ENCODE measurements around the gene SLC6A1.

- TF ChIP-seq ZFP3 (CRISPR knock-in tag; IDR thresholded peaks at IDR 0.05) (no peak), TOX (CRISPR knock-in tag; IDR thresholded peaks at IDR 0.05; ENCODE audit: borderline replicate concordance) (no peak), ZFP30 (CRISPR knock-in tag; IDR thresholded peaks at IDR 0.05) (no peak), GLIS3 (CRISPR knock-in tag; IDR thresholded peaks at IDR 0.05) (no peak), ARNTL (CRISPR knock-in tag; IDR thresholded peaks at IDR 0.05; ENCODE audit: borderline replicate concordance, low read depth) (no peak), PPARA (CRISPR knock-in tag; IDR thresholded peaks at IDR 0.05; ENCODE audit: borderline replicate concordance) (no peak), RARB (CRISPR knock-in tag; IDR thresholded peaks at IDR 0.05) (no peak), ZC3H10 (CRISPR knock-in tag; IDR thresholded peaks at IDR 0.05) (no peak), ZNF70 (CRISPR knock-in tag; IDR thresholded peaks at IDR 0.05) (no peak), BACH2 (CRISPR knock-in tag; IDR thresholded peaks at IDR 0.05; ENCODE audit: borderline replicate concordance) (no peak), CSRNP3 (CRISPR knock-in tag; IDR thresholded peaks at IDR 0.05) (no peak), CREB5 (CRISPR knock-in tag; IDR thresholded peaks at IDR 0.05; ENCODE audit: low read depth) (no peak), CSDC2 (CRISPR knock-in tag; IDR thresholded peaks at IDR 0.05) (no peak)
- TF ChIP-seq, protein P1, sequence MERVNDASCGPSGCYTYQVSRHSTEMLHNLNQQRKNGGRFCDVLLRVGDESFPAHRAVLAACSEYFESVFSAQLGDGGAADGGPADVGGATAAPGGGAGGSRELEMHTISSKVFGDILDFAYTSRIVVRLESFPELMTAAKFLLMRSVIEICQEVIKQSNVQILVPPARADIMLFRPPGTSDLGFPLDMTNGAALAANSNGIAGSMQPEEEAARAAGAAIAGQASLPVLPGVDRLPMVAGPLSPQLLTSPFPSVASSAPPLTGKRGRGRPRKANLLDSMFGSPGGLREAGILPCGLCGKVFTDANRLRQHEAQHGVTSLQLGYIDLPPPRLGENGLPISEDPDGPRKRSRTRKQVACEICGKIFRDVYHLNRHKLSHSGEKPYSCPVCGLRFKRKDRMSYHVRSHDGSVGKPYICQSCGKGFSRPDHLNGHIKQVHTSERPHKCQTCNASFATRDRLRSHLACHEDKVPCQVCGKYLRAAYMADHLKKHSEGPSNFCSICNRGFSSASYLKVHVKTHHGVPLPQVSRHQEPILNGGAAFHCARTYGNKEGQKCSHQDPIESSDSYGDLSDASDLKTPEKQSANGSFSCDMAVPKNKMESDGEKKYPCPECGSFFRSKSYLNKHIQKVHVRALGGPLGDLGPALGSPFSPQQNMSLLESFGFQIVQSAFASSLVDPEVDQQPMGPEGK (CRISPR knock-in tag; IDR thresholded peaks at IDR 0.05; ENCODE audit: borderline replicate concordance) = no peak
These were observed 87.9 kb downstream of the SLC6A1 start for GRCh38 chr3:11080492-11080891.
